IPS-18a (cell line): ENCODE data around the gene INHBB.

Experiments used
- H3K27ac ChIP-seq: one replicate; pipeline ENCODE4 v1.5.1; 2013; ENCODE audit warnings: low read length
- H3K27me3 ChIP-seq: one replicate; pipeline ENCODE4 v1.6.1; 2013; ENCODE audit warnings: mild to moderate bottlenecking, low read length; ENCODE audit not compliant: control insufficient read depth, insufficient read depth
- H3K36me3 ChIP-seq: one replicate; pipeline ENCODE4 v1.6.1; 2013; ENCODE audit warnings: low read depth, low read length; ENCODE audit not compliant: control insufficient read depth
- H3K4me1 ChIP-seq: one replicate; pipeline ENCODE4 v1.6.1; 2013; ENCODE audit warnings: low read depth, low read length; ENCODE audit not compliant: control insufficient read depth
- H3K4me3 ChIP-seq: one replicate; pipeline ENCODE4 v1.5.1; 2013; ENCODE audit warnings: low read length
- H3K9ac ChIP-seq: one replicate; pipeline ENCODE4 v1.6.1; 2013; ENCODE audit warnings: mild to moderate bottlenecking, low read length, moderate library complexity
- H3K9me3 ChIP-seq: one replicate; pipeline ENCODE4 v1.6.1; 2013; ENCODE audit warnings: low read depth, low read length; ENCODE audit not compliant: control insufficient read depth

Gene INHBB

GRCh38 chr2:120324933-120325332 lies 21.0 kb upstream of the INHBB start:
- no peak overlapping the region for H3K4me3 ChIP-seq
- H3K27me3 ChIP-seq, result peaks cover 8% of the 10 kb centered on the region
- no peak overlapping the region for H3K27ac ChIP-seq
- H3K9ac ChIP-seq, result no peak overlapping the region
- no peaks in the 10 kb centered on the region for H3K4me1 ChIP-seq
- H3K9me3 ChIP-seq, result no peaks in the 10 kb centered on the region
- no peaks in the 10 kb centered on the region for H3K36me3 ChIP-seq

GRCh38 chr2:120326066-120326465 lies 19.9 kb upstream of the INHBB start:
- H3K4me1 ChIP-seq, result no peaks in the 10 kb centered on the region

DNA sequence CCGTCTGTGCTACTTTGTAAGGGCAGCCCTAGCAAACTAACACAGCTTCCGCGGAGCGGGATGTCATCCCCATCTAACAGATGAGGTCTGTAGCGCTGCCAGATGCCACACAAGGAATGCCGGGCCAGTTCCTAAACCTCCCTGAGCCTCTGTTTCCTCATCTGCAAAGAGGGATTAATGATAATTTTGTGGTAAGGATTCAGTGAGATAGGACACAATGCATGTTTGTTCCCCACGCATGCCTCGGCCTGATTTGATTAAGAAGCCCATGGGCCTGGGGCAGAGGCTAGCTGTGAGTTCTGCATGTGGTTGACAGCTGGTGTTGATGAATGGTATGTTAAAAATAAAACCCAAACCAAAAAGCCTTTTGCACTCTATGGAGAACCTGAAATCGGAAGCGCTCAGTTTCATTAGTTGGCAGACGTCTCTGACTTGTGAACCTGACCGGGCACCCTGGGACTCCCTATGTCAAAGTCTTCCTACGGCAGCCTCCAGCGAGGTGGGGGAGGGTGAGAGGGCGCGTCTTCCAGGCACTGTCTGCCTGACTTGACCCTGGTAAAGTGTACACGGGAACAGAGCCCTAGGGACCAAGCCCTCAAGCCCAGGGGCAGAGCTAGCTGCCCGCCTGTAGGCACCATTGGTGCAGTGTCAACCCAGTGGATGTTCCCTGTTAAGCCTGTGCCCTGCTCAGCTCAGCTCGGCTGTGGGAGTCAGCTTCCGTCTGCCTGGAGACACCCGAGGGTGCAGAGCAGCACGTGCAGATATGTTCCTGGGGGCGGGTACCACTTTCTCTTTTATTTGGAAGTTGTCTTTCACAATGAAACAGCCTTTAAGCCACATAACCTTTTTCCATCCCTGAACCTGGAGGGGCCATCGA lies 14.8 kb upstream of the INHBB start:
- H3K4me1 ChIP-seq, result no peaks in the 10 kb centered on the region
- H3K4me3 ChIP-seq, result no peak overlapping the region
- H3K27ac ChIP-seq, result no peak overlapping the region
- peaks cover 11% of the 10 kb centered on the region for H3K27me3 ChIP-seq
- H3K36me3 ChIP-seq, result no peaks in the 10 kb centered on the region
- H3K9me3 ChIP-seq, result no peaks in the 10 kb centered on the region
- no peak overlapping the region for H3K9ac ChIP-seq

More at GRCh38 chr2:120326066-120326465, 19.9 kb upstream of the INHBB start:
- Histone ChIP-seq H3K9me3 (no peaks in the 10 kb centered on the region), H3K9ac (no peak overlapping the region), H3K36me3 (no peaks in the 10 kb centered on the region), H3K27ac (no peak overlapping the region), H3K27me3 (peaks cover 8% of the 10 kb centered on the region), H3K4me3 (no peak overlapping the region)

DNA sequence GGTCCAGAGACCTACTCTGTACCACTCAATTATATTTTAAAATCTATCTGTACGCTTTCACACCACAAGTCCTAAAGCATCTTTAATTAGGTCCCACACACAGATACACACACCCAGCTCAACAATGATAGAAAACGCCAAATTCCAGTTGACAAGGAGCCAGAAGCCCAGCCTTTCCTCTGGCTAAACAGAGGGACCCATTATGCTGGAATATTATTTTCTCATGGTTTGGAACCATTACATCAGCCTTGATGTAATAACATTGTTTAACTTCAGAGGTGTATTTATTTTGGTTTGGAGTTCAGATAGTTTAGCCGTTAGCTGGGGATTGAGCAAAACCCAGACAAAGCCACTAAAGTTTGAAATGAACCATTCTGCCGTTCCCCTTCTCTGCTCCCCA lies 14.0 kb upstream of the INHBB start:
- Histone ChIP-seq H3K27me3 (peaks cover 14% of the 10 kb centered on the region), H3K9me3 (no peaks in the 10 kb centered on the region), H3K27ac (no peak overlapping the region), H3K4me3 (no peak overlapping the region), H3K9ac (no peak overlapping the region), H3K36me3 (no peaks in the 10 kb centered on the region), H3K4me1 (no peaks in the 10 kb centered on the region)

DNA sequence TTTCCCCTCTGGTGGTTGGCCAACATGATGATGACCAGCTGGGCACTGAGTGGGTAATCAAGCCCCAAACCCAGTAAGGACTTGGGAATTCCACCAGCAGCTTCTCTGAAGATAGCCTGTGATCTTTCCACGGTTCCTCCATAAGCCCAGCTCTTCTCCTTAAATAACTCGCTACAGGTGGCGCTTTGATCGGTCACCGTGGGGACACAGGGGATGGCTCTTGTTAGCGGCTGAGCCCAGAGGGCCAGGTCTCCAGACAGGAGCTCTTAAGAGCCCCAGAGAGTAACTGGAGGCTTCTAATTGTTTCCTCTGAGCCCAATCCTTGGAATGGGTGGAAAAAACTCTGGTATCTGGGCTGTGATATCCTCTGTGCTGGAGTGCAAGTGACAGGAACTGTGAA lies 13.6 kb upstream of the INHBB start:
- peaks cover 14% of the 10 kb centered on the region for H3K27me3 ChIP-seq
- no peaks in the 10 kb centered on the region for H3K9me3 ChIP-seq
- H3K9ac ChIP-seq, result no peak overlapping the region
- no peaks in the 10 kb centered on the region for H3K4me1 ChIP-seq
- no peak overlapping the region for H3K27ac ChIP-seq
- H3K36me3 ChIP-seq, result no peaks in the 10 kb centered on the region
- H3K4me3 ChIP-seq, result no peak overlapping the region

- no peak overlapping the region for H3K4me3 ChIP-seq
- H3K36me3 ChIP-seq, result no peaks in the 10 kb centered on the region
- no peak overlapping the region for H3K27ac ChIP-seq
- no peak overlapping the region for H3K9ac ChIP-seq
- no peaks in the 10 kb centered on the region for H3K4me1 ChIP-seq
- peaks cover 14% of the 10 kb centered on the region for H3K27me3 ChIP-seq
- H3K9me3 ChIP-seq, result no peaks in the 10 kb centered on the region
Measured at GRCh38 chr2:120334068-120334467, 11.9 kb upstream of the INHBB start.

- Histone ChIP-seq H3K4me3 (no peak overlapping the region), H3K27ac (no peak overlapping the region), H3K27me3 (peaks cover 26% of the 10 kb centered on the region), H3K9ac (no peak overlapping the region), H3K9me3 (no peaks in the 10 kb centered on the region), H3K36me3 (no peaks in the 10 kb centered on the region), H3K4me1 (no peaks in the 10 kb centered on the region)
Measured at GRCh38 chr2:120336749-120337148, 9.2 kb upstream of the INHBB start.

DNA sequence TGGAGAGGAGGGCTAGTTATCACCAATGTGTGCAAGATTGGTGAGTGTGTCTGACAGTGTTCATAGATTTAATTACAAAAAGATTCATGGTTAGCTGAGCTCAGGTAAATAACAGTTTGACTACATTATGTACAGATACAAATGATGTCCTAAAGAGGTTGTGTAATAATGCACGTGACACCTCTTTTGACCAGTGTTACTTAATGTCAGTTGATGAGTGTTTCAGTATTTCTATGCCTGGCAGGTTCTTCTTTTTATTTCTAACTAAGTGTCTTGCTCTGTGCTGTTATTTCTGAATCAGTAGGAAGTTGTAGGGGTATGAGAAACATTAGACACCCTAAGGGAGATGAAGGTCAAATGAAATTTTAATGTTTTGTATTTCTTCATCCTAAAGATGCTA lies 7.9 kb upstream of the INHBB start:
- Histone ChIP-seq H3K27ac (no peak overlapping the region), H3K4me3 (no peak overlapping the region), H3K27me3 (peaks cover 38% of the 10 kb centered on the region), H3K36me3 (no peaks in the 10 kb centered on the region), H3K9me3 (no peaks in the 10 kb centered on the region), H3K9ac (no peak overlapping the region), H3K4me1 (no peaks in the 10 kb centered on the region)

DNA sequence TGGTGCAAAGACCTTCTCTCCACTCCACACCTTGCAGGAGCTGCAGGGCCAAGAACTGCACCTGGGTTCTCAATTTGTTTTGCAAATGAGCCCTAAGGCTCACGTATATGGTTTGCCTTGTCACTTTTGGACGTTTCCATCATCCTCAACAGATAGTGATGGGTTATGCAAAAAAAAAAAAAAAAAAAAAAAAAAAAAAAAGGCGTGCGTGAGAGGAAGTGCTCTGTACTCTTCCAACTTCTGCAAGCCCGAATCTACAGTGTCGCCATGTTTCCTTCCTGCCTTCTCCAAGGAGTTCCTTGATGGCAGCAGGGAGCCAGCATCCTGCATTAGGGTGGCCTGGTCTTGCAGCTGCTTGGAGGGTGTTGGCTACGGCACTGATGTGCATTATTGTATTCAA lies 4.0 kb upstream of the INHBB start:
- no peak overlapping the region for H3K9ac ChIP-seq
- no peaks in the 10 kb centered on the region for H3K9me3 ChIP-seq
- no peaks in the 10 kb centered on the region for H3K36me3 ChIP-seq
- no peak overlapping the region for H3K27ac ChIP-seq
- H3K4me1 ChIP-seq, result peaks cover 3% of the 10 kb centered on the region
- peaks cover 70% of the 10 kb centered on the region for H3K27me3 ChIP-seq
- H3K4me3 ChIP-seq, result no peak overlapping the region

- H3K9me3 ChIP-seq, result no peaks in the 10 kb centered on the region
- peaks cover 74% of the 10 kb centered on the region for H3K27me3 ChIP-seq
- no peak overlapping the region for H3K27ac ChIP-seq
- no peak overlapping the region for H3K4me3 ChIP-seq
- no peaks in the 10 kb centered on the region for H3K36me3 ChIP-seq
- no peak overlapping the region for H3K9ac ChIP-seq
- H3K4me1 ChIP-seq, result peaks cover 4% of the 10 kb centered on the region
Measured at GRCh38 chr2:120342446-120342845, 3.5 kb upstream of the INHBB start.

DNA sequence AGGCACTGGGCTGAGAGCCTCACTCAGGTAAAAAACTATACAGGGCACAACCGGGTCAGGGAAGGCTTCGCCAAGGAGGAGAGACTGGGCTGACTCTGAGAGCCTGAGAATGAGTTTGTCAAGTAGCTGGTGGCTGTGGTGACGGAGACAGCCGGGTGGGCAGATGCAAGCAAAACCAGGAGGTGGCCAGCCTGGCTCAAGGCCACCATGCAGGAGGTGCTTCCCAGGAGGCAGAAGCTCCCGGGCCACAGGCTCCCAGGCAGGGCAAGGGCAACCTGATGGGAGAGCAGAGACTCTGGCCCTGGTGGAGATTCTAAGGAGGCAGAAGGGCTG lies 2.9 kb upstream of the INHBB start:
- Histone ChIP-seq H3K36me3 (no peaks in the 10 kb centered on the region), H3K4me1 (peaks cover 10% of the 10 kb centered on the region), H3K4me3 (no peak overlapping the region), H3K9me3 (no peaks in the 10 kb centered on the region), H3K9ac (no peak overlapping the region), H3K27ac (no peak overlapping the region), H3K27me3 (peaks cover 80% of the 10 kb centered on the region)

DNA sequence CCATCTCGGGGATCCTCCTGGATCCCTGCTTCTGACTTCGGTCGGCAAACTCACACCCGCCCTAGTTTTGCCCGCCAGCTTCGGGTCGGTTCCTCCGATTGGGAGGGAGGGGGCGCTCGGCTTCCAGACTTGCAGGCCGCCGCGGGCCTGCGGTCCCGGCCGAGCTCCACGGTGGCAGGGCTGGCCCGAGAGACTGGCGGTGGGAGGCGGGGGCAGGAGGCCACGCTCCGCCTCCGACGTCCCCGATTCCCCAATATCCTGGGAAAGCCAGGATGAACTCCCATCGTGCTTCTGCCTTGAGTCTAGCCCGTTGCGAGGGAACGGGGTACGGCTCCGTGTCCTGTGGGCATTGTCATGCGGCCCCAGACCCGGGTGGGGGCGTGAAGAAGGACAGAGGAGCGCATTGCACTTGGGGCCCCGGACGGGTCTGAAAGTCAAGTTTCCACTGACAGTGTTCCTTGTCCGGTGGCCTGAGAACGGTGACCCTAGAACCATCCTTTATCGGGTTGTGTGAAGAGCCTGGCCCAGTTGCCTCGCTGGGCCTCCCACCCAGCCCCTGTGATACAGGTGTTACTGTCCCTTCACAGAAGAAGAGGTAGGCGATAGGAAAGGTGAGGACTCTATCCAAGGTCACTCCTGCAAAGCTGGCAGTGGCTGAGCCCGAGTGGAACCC lies 2.4 kb upstream of the INHBB start:
- peak overlapping the region; percentile 39 for H3K4me3 ChIP-seq
- H3K9ac ChIP-seq, result no peak overlapping the region

More for the DNA sequence above, 2.4 kb upstream of the INHBB start:
- Histone ChIP-seq H3K36me3 (no peaks in the 10 kb centered on the region), H3K4me1 (peaks cover 15% of the 10 kb centered on the region), H3K27me3 (peaks cover 85% of the 10 kb centered on the region), H3K27ac (no peak overlapping the region), H3K9me3 (no peaks in the 10 kb centered on the region)
